ENCODE measurements around the gene PCBP2.

DNA sequence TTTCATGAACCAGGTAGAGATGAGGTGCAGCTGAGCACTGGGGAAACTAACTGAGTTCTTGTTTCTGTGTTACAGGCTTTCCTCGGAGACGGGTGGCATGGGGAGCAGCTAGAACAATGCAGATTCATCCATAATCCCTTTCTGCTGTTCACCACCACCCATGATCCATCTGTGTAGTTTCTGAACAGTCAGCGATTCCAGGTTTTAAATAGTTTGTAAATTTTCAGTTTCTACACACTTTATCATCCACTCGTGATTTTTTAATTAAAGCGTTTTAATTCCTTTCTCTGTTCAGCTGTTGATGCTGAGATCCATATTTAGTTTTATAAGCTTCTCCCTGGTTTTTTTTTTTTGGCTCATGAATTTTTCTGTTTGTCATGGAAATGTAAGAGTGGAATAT, 27.4 kb downstream of the PCBP2 start:
- no peak for TF ChIP-seq POLR2AphosphoS5 (IDR thresholded peaks at IDR 0.05)
- TF ChIP-seq, protein P1, sequence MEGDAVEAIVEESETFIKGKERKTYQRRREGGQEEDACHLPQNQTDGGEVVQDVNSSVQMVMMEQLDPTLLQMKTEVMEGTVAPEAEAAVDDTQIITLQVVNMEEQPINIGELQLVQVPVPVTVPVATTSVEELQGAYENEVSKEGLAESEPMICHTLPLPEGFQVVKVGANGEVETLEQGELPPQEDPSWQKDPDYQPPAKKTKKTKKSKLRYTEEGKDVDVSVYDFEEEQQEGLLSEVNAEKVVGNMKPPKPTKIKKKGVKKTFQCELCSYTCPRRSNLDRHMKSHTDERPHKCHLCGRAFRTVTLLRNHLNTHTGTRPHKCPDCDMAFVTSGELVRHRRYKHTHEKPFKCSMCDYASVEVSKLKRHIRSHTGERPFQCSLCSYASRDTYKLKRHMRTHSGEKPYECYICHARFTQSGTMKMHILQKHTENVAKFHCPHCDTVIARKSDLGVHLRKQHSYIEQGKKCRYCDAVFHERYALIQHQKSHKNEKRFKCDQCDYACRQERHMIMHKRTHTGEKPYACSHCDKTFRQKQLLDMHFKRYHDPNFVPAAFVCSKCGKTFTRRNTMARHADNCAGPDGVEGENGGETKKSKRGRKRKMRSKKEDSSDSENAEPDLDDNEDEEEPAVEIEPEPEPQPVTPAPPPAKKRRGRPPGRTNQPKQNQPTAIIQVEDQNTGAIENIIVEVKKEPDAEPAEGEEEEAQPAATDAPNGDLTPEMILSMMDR (IDR thresholded peaks at IDR 0.05) = no peak

All from esophagus muscularis mucosa (tissue), 3 donors.